Thyroid gland (tissue), 4 donors: ENCODE results near the gene VPS9D1. TPM values are rescaled to one million over a fixed set of nuclear protein-coding genes. Genes with fewer than 3 reads are reported as not detected.

Experiments
- DNase-seq, 2 donors: peaks; one replicate each; pipeline ENCODE4 v3.0.0-alpha.2; 2019
- H3K27ac ChIP-seq, 3 donors: fragments of 200-600 bp; sonication (generic); 1 replicate in 2 of 3; 2 replicates in 1 of 3; pipeline ENCODE4 v1.5.1; 2016 to 2019; ENCODE audit warnings: mild to moderate bottlenecking in 1 of 3, moderate library complexity in 1 of 3
- H3K27me3 ChIP-seq: fragments of 200-600 bp; sonication (generic); one replicate; pipeline ENCODE4 v1.5.1; 2019
- H3K36me3 ChIP-seq, 2 donors: fragments of 200-600 bp; sonication (generic); one replicate each; pipeline ENCODE4 v1.5.1; 2016 to 2019
- H3K4me1 ChIP-seq, 2 donors: fragments of 200-600 bp; sonication (generic); one replicate each; pipeline ENCODE4 v1.5.1; 2017 to 2019
- H3K4me3 ChIP-seq, 3 donors: fragments of 200-600 bp; sonication (generic); replicated peaks in 1 of 3; 1 replicate in 2 of 3; 2 replicates in 1 of 3; pipeline ENCODE4 v1.5.1; 2016; ENCODE audit warnings: mild to moderate bottlenecking in 1 of 3
- H3K9me3 ChIP-seq: fragments of 200-600 bp; sonication (generic); one replicate; pipeline ENCODE4 v1.5.1; 2017
- POLR2A ChIP-seq, 2 donors: fragments of 450-650 bp; IDR thresholded peaks; one replicate each; pipeline ENCODE4 v1.6.1; 2017; ENCODE audit warnings: antibody characterized with exemption in 2 of 2, mild to moderate bottlenecking in 2 of 2, moderate library complexity in 1 of 2
- WGBS, 2 donors: methylation state at CpG; one replicate each; pipeline ENCODE4 v1.1.5; 2017; 5-methylcytosine and 5-hydroxymethylcytosine counted together
- intact Hi-C: fragments of 100-400 bp; cut with DNase I; formaldehyde crosslinking; loops from one replicate; pipeline ENCODE4 v1.15.1; 2023
- total RNA-seq, 4 donors: library from RNA; depleted of rRNA; stranded (reverse); fragments of >200 nt; gene quantifications; one replicate each; pipeline ENCODE4 v1.2.3, GENCODE V29; 2016
- TF ChIP-seq, protein P1 (sequence below), 6 experiments: fragments of 200-600 bp in 3 of 6; fragments of 450-650 bp in 3 of 6; sonication (generic) in 3 of 6; IDR thresholded peaks; one replicate each; pipeline ENCODE4 v1.5.1; 2016 to 2019; ENCODE audit warnings: antibody characterized with exemption in 6 of 6, mild to moderate bottlenecking in 2 of 6, inconsistent platforms in 1 of 6, moderate library complexity in 1 of 6

VPS9D1 gene
- total RNA-seq, 4 donors from 2014 or later = 3.1 to 15.6 (median 9.0) TPM

DNA sequence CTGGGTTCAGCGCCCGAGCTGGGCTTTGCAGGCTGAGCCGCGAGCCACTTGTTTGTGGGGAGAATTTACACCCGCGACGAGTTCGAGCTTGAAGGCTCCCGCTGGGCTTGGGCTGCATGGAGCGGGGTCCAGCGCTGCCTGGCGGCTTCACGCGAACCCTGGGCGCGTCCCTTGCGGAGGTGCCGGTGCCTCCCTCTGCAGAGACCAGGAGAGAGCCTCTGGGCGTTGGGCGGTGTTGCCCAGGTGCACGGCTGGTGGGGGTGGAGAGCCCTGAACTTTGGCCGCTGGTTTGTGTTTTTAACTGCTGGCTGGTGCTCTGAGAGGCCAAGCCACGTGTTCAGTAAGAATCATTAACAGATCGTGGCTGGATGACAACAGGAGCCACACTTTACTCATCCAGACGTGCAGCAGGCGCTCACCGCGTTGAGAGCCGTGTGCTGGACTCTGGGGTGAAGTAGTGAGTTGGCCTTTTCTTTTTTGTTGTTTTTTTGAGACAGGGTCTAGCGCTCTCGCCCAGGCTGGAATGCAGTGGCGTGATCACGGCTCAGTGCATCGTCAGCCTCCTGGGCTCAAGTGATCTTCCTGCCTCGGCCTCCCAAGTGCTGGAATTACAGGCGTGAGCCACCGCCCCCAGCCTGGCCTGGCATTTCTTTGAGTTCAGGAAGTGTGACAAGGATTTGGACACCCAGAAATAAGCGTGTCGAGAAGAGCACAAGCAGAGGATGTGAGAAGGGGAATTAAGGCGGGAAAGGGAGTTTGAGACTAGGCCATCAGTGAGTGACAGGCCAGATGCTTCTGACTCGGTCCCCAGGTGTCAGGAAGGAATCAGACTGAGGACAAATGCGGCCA is 33.4 kb downstream of the VPS9D1 start:
- peak; percentile 80 to 82 for DNase-seq
- 10 to 17% methylated on average over 22 to 28 of the region's 42 CpGs for WGBS, 2 donors
- intact Hi-C loops = no loop called here
- H3K27me3 ChIP-seq = no peaks in the 10 kb centered on the region
- H3K9me3 ChIP-seq = no peaks in the 10 kb centered on the region
- H3K4me3 ChIP-seq = peak overlapping the region; percentile 59 to 77 (median 63)
- TF ChIP-seq POLR2A (IDR thresholded peaks at IDR 0.05) = peak in 1 of 2 donors; percentile 31
- TF ChIP-seq, protein P1, sequence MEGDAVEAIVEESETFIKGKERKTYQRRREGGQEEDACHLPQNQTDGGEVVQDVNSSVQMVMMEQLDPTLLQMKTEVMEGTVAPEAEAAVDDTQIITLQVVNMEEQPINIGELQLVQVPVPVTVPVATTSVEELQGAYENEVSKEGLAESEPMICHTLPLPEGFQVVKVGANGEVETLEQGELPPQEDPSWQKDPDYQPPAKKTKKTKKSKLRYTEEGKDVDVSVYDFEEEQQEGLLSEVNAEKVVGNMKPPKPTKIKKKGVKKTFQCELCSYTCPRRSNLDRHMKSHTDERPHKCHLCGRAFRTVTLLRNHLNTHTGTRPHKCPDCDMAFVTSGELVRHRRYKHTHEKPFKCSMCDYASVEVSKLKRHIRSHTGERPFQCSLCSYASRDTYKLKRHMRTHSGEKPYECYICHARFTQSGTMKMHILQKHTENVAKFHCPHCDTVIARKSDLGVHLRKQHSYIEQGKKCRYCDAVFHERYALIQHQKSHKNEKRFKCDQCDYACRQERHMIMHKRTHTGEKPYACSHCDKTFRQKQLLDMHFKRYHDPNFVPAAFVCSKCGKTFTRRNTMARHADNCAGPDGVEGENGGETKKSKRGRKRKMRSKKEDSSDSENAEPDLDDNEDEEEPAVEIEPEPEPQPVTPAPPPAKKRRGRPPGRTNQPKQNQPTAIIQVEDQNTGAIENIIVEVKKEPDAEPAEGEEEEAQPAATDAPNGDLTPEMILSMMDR (IDR thresholded peaks at IDR 0.05) = no peak
- H3K4me1 ChIP-seq = peaks cover 8 to 11% of the 10 kb centered on the region in 2 donors
- H3K27ac ChIP-seq = peak overlapping the region; percentile 78 to 84 (median 83)
- peaks cover 11 to 16% of the 10 kb centered on the region in 2 donors for H3K36me3 ChIP-seq

DNA sequence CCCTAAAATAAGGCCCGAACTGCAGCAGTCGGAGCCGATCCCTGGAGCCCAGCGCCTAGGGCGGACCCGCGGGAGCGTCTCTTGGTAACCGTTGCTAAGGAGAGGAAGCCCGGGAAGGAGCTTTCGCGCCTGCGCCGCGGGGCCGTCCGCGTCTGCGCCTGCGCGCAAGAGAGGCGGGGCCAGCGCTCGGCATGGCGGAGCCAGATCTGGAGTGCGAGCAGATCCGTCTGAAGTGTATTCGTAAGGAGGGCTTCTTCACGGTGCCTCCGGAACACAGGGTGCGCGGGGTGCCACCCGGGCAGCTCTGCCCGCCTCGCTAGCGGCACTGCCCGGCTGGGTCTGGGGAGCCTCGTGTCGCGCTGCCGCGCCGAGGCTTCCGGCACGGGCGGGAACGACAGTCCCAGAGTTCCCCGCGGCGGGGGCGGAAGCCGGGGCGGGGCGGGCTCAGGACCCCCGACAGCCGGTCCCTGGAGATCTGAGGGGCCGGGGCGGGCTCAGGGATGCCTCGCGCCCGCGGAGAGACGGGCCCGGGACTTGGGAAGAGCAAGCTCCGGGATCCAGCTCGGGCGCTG is 34.1 kb downstream of the VPS9D1 start, which contains the start of gene CDK10:
CDK10 (plus strand) TSS at position 170 of the 572 bp plus-strand sequence; CDS start at position 192, 22 bp downstream.
- DNase-seq = peak; percentile 88 to 91
- Histone ChIP-seq H3K9me3 (no peaks in the 10 kb centered on the region), H3K27ac (peak within 1 kb of the TSS; percentile 78 to 84 (median 83)), H3K4me3 (peak within 1 kb of the TSS; percentile 59 to 77 (median 63)), H3K36me3 (peaks cover 4 to 10% of the 10 kb centered on the region in 2 donors), H3K4me1 (peaks cover 8 to 11% of the 10 kb centered on the region in 2 donors), H3K27me3 (no peaks in the 10 kb centered on the region)
- 0% methylated on average over 2 of the region's 67 CpGs; no CpG with 5 or more reads in 1 of the 2 donors for WGBS, 2 donors
- TF ChIP-seq POLR2A (IDR thresholded peaks at IDR 0.05) = peak; percentile 61 to 89
- TF ChIP-seq, protein P1 (IDR thresholded peaks at IDR 0.05) = no peak
- intact Hi-C loops = no loop called here

DNA sequence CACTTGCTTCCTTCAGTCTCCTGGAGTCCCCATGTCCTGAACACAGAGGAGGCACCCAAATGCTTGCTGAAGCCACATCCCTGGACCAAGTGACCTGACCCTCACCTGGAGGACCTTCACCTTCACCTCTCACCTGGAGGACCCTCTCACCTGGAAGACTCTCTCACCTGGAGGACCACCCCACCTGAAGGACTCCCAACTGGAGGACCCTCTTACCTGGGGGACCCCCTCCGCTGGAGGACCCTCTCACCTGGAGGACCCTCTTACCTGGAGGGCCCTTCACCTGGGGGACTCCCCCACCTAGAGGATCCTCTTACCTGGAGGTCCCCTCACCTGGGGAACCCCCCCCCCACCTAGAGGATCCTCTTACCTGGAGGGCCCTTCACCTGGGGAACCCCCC is 34.8 kb downstream of the VPS9D1 start:
- DNase-seq = no peak
- Histone ChIP-seq H3K36me3 (peaks cover 0 to 5% of the 10 kb centered on the region in 2 donors), H3K4me1 (peaks cover 8 to 11% of the 10 kb centered on the region in 2 donors), H3K9me3 (no peaks in the 10 kb centered on the region), H3K27me3 (no peaks in the 10 kb centered on the region), H3K4me3 (peak overlapping the region in 1 of 3 donors; percentile 59), H3K27ac (no peak overlapping the region)
- intact Hi-C loops = no loop called here
- WGBS, 2 donors = 71 to 86% methylated on average over 1 of the region's 1 CpG
- no peak for TF ChIP-seq POLR2A (IDR thresholded peaks at IDR 0.05)
- TF ChIP-seq, protein P1 (IDR thresholded peaks at IDR 0.05) = no peak

DNA sequence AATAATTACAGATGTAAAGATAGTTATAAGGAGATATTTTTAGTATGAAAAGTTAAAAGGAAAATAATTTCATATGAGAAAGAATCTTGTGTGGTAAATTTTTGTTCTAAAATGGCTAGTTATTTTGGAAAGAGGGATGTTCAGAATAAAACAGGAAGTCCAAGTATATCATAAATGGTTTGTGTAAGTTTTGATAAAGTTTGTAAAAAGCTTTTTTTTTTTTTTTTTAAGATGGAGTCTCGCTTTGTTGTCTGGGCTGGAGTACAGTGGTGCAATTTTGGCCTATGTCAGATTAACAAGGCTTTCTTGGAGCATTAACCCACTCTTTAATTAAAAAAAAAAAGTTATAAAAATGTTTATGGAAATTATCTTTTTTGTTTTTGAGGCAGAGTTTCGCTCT is 42.4 kb downstream of the VPS9D1 start:
- Histone ChIP-seq H3K27ac (no peak overlapping the region), H3K4me3 (no peak overlapping the region), H3K4me1 (no peaks in the 10 kb centered on the region), H3K27me3 (no peaks in the 10 kb centered on the region), H3K36me3 (no peaks in the 10 kb centered on the region), H3K9me3 (no peaks in the 10 kb centered on the region)
- no peak for DNase-seq
- TF ChIP-seq POLR2A (IDR thresholded peaks at IDR 0.05) = no peak
- TF ChIP-seq, protein P1 (IDR thresholded peaks at IDR 0.05) = no peak
- intact Hi-C loops = no loop called here
- 93 to 96% methylated on average over 2 of the region's 2 CpGs for WGBS, 2 donors
